ENCODE measurements around the gene ZNF606. TPM values are rescaled to one million over a fixed set of nuclear protein-coding genes. Genes with fewer than 3 reads are reported as not detected.

ZNF606 gene
- total and polyA plus RNA-seq, 2 donors (not counting 3 experiments of a cell fraction or from before 2014, with no cell fraction given) = 4.6 to 10.8 TPM

GRCh38 chr19:58042495-58043340, 40.1 kb upstream of the ZNF606 start:
- Histone ChIP-seq H2AFZ (ENCODE audit: low read depth, low read length) (no peak overlapping the region), H3K4me2 (ENCODE audit: insufficient read depth, low read length) (no peak overlapping the region), H4K20me1 (replicated peaks; ENCODE audit: control insufficient read depth, extremely low read depth, insufficient read depth, low read length) (no peaks in the 10 kb centered on the region), H3K36me3 (ENCODE audit: control insufficient read depth in 2 of 2, extremely low read depth in 1 of 2, insufficient read depth in 2 of 2, low read length in 2 of 2) (no peaks in the 10 kb centered on the region), H3K4me1 (ENCODE audit: control insufficient read depth, extremely low read depth, insufficient read depth, low read length) (no peaks in the 10 kb centered on the region), H3K79me2 (ENCODE audit: control insufficient read depth, insufficient read depth, low read length) (no peaks in the 10 kb centered on the region), H3K9ac (replicated peaks; ENCODE audit: extremely low read depth, insufficient read depth, low read length) (no peak overlapping the region), H3K9me1 (replicated peaks; ENCODE audit: control insufficient read depth, extremely low read depth, insufficient read depth, low read length) (no peaks in the 10 kb centered on the region), H3K4me3 (replicated peaks in 1 of 3; ENCODE audit: insufficient read depth in 1 of 3, low read depth in 1 of 3, low read length in 3 of 3) (no peak overlapping the region), H3K27ac (ENCODE audit: insufficient read depth, low read depth, low read length) (no peak overlapping the region), H3K27me3 (ENCODE audit: control insufficient read depth in 2 of 2, insufficient read depth in 2 of 2, low read length in 2 of 2) (no peaks in the 10 kb centered on the region), H3K9me3 (replicated peaks; ENCODE audit: control insufficient read depth, insufficient read depth, low read length) (peaks cover 9% of the 10 kb centered on the region)
- intact Hi-C loops (cut with micrococcal nuclease) (no loop called here), dilution Hi-C loops (cut with MboI; ENCODE audit: extremely low pct_ligation_motif_present, low sequenced_read_pairs) (no loop called here)
- BruUV-seq (replicated peaks) = no TSS peak
- no peak for FAIRE-seq
- CTCF ChIA-PET = no interaction called here
- TF ChIP-seq MAX (IDR thresholded peaks at IDR 0.05; ENCODE audit: insufficient read depth, insufficient read length) (no peak), GATA2 (IDR thresholded peaks at IDR 0.05; ENCODE audit: insufficient read depth, insufficient read length, low read depth, low read length) (no peak), MYC (IDR thresholded peaks at IDR 0.05; ENCODE audit: low read depth, low read length) (no peak), POLR2A (IDR thresholded peaks at IDR 0.05; ENCODE audit: low read depth, low read length) (no peak), CTCF (IDR thresholded peaks at IDR 0.05; ENCODE audit: extremely low read depth in 1 of 2, insufficient read depth in 1 of 2, low read depth in 1 of 2, low read length in 2 of 2) (no peak), FOS (IDR thresholded peaks at IDR 0.05; ENCODE audit: borderline replicate concordance, insufficient read depth, low read length) (no peak), POLR2AphosphoS5 (IDR thresholded peaks at IDR 0.05; ENCODE audit: insufficient read depth, low read depth, low read length) (no peak), JUN (IDR thresholded peaks at IDR 0.05; ENCODE audit: borderline replicate concordance, insufficient read depth, insufficient read length, low read depth) (no peak), EZH2 (IDR thresholded peaks at IDR 0.05; ENCODE audit: borderline replicate concordance, low read depth, low read length, severe bottlenecking) (no peak)
- POLR2A ChIA-PET = no interaction called here
- DNase-seq (ENCODE audit: low read depth, low spot score) = no peak
